ENCODE data around the gene TRMO.

Gene TRMO

GRCh38 chr9:97938081-97938644 lies 15.9 kb upstream of the TRMO start, which contains the start of gene HEMGN:
Gene HEMGN, minus strand, starts transcription at chr9:97938172. Its CDS starts 36 bp downstream, at chr9:97938136.
- no peak for DNase-seq (ENCODE audit: low spot score)

GRCh38 chr9:97936998-97937397 lies 14.7 kb upstream of the TRMO start:
- no peak for DNase-seq (ENCODE audit: low spot score)

- DNase-seq (ENCODE audit: low spot score), result no peak
Observed at GRCh38 chr9:97935276-97935675, 13.0 kb upstream of the TRMO start.

GRCh38 chr9:97934321-97935115 lies 12.2 kb upstream of the TRMO start:
- DNase-seq (ENCODE audit: low spot score), result no peak

GRCh38 chr9:97933297-97933998 lies 11.1 kb upstream of the TRMO start:
- no peak for DNase-seq (ENCODE audit: low spot score)

- DNase-seq (ENCODE audit: low spot score), result no peak
Observed at GRCh38 chr9:97930972-97931371, 8.7 kb upstream of the TRMO start.

- DNase-seq (ENCODE audit: low spot score), result no peak
Observed at GRCh38 chr9:97928986-97929604, 6.8 kb upstream of the TRMO start.

- no peak for DNase-seq (ENCODE audit: low spot score)
Observed at GRCh38 chr9:97925497-97926334, 3.4 kb upstream of the TRMO start.

GRCh38 chr9:97924386-97924785 lies 2.1 kb upstream of the TRMO start:
- no peak for DNase-seq (ENCODE audit: low spot score)

- DNase-seq (ENCODE audit: low spot score), result peak; percentile 55
Observed at GRCh38 chr9:97923529-97924108, 1.3 kb upstream of the TRMO start.

- no peak for DNase-seq (ENCODE audit: low spot score)
Observed at GRCh38 chr9:97919217-97919813, 3.0 kb downstream of the TRMO start.

- no peak for DNase-seq (ENCODE audit: low spot score)
Observed at GRCh38 chr9:97918611-97919010, 3.7 kb downstream of the TRMO start.

GRCh38 chr9:97911970-97912369 lies 10.3 kb downstream of the TRMO start:
- no peak for DNase-seq (ENCODE audit: low spot score)

- no peak for DNase-seq (ENCODE audit: low spot score)
Observed at GRCh38 chr9:97911528-97911927, 10.8 kb downstream of the TRMO start.

- no peak for DNase-seq (ENCODE audit: low spot score)
Observed at GRCh38 chr9:97910357-97910756, 11.9 kb downstream of the TRMO start.

- no peak for DNase-seq (ENCODE audit: low spot score)
Observed at GRCh38 chr9:97908705-97909104, 13.6 kb downstream of the TRMO start.

GRCh38 chr9:97907632-97908031 lies 14.7 kb downstream of the TRMO start:
- DNase-seq (ENCODE audit: low spot score), result no peak

GRCh38 chr9:97907046-97907445 lies 15.3 kb downstream of the TRMO start:
- no peak for DNase-seq (ENCODE audit: low spot score)

- DNase-seq (ENCODE audit: low spot score), result no peak
Observed at GRCh38 chr9:97906236-97906831, 16.0 kb downstream of the TRMO start.

GRCh38 chr9:97905228-97905627 lies 17.1 kb downstream of the TRMO start:
- no peak for DNase-seq (ENCODE audit: low spot score)

GRCh38 chr9:97904725-97905124 lies 17.6 kb downstream of the TRMO start:
- no peak for DNase-seq (ENCODE audit: low spot score)

Data from D341Med (cell line).